ENCODE measurements around the gene KRT81.
"Not testable (repeated sequence)": the region's sequence is repeated elsewhere in the genome, so short reads cannot be mapped to it uniquely, and the experiment has no call there.

KRT81 gene

DNA sequence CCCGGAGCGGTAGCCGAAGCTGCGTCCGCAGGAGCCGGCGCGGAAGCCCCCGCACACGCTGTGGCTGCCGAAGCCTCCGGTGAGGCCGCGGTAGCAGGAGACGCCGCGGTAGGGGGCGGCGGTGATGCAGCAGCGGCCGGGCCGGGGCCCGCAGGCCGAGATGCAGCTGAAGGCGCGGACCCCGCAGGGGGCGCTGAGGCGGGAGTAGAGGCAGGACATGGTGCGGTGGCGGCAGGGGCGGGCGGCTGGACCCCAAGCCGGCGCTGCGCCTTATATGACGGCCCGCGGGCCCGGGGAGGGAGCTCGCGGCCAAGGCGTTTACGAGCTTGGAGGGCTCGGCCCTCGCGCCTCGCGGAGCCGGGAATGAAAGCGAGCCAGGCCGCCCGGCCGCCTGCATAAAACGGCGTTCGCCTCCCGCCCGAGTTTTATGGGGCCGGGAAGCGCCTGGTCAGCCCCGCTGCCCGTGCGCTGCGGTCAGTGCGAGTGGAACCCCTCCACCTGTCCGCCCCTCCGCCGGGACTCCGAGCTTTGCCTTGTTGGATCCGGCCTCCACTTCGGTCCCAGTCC lies 32.9 kb downstream of the KRT81 start:
- Histone ChIP-seq H3K27ac (ENCODE audit: low read depth, low read length) (no peak overlapping the region), H2AFZ (ENCODE audit: insufficient read depth, low read length, poor library complexity) (no peak overlapping the region), H3K79me1 (ENCODE audit: low read length) (no peaks in the 10 kb centered on the region), H3K18ac (ENCODE audit: low read length) (no peak overlapping the region), H4K8ac (ENCODE audit: low read depth, low read length) (no peak overlapping the region), H3K27me3 (ENCODE audit: insufficient read depth, low read length) (peaks cover 16% of the 10 kb centered on the region), H3K79me2 (ENCODE audit: control insufficient read depth, insufficient read depth, low read length, poor library complexity) (no peaks in the 10 kb centered on the region), H2BK120ac (ENCODE audit: insufficient read depth, low read length, poor library complexity) (no peak overlapping the region), H3K23ac (ENCODE audit: low read length) (no peak overlapping the region), H3K14ac (ENCODE audit: low read length) (no peak overlapping the region), H3K36me3 (ENCODE audit: control insufficient read depth in 1 of 2, insufficient read depth in 2 of 2, low read length in 2 of 2) (no peaks in the 10 kb centered on the region), H3K4me2 (ENCODE audit: low read length) (peak overlapping the region; percentile 37), H3K4ac (ENCODE audit: low read depth, low read length) (no peak overlapping the region), H2AK5ac (ENCODE audit: low read length) (no peak overlapping the region), H3K9ac (ENCODE audit: low read length) (no peak overlapping the region), H2BK12ac (ENCODE audit: low read length) (no peak overlapping the region), H4K91ac (ENCODE audit: low read depth, low read length) (no peak overlapping the region), H3K4me3 (ENCODE audit: low read depth, low read length) (no peak overlapping the region), H3K4me1 (ENCODE audit: control insufficient read depth in 1 of 2, insufficient read depth in 2 of 2, low read length in 2 of 2) (no peaks in the 10 kb centered on the region), H2BK5ac (ENCODE audit: low read depth, low read length, poor library complexity) (no peak overlapping the region), H3K9me3 (ENCODE audit: insufficient read depth, low read depth, low read length) (peaks cover 22% of the 10 kb centered on the region), H4K12ac (ENCODE audit: low read depth, low read length) (no peak overlapping the region)
- no CpG with 5 or more reads among the region's 72 CpGs for WGBS (ENCODE audit: extremely low coverage, insufficient coverage, insufficient read length)
- DNase-seq: peak in 1 of 2 donors; percentile 50

DNA sequence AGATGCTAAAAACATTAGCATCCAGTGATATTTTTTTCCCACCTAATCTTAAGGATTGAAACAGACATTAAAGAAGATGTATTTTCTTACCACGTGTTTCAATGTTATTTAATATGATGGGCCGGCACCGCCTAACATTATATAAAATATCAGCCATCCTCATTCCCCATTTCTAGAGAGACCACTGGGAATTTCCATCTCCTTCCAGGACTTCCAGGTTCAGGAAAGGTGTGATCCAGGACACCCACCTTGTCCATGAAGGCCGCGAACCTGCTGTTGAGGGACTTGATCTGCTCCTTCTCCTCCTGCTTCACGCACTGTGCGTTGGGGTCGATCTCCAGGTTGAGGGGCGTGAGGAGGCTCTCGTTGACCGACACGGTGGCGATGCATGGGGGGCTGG lies 33.4 kb downstream of the KRT81 start:
- H3K9me3 ChIP-seq (ENCODE audit: insufficient read depth, low read depth, low read length): peaks cover 20% of the 10 kb centered on the region
- not testable (repeated sequence) for H3K4me3 ChIP-seq (ENCODE audit: low read depth, low read length); H3K23ac ChIP-seq (ENCODE audit: low read length); H3K36me3 ChIP-seq (ENCODE audit: control insufficient read depth in 1 of 2, insufficient read depth in 2 of 2, low read length in 2 of 2); H2AK5ac ChIP-seq (ENCODE audit: low read length); H3K27ac ChIP-seq (ENCODE audit: low read depth, low read length); H4K91ac ChIP-seq (ENCODE audit: low read depth, low read length); H2AFZ ChIP-seq (ENCODE audit: insufficient read depth, low read length, poor library complexity); H3K4ac ChIP-seq (ENCODE audit: low read depth, low read length); H2BK5ac ChIP-seq (ENCODE audit: low read depth, low read length, poor library complexity); H3K79me1 ChIP-seq (ENCODE audit: low read length); H3K9ac ChIP-seq (ENCODE audit: low read length); H3K14ac ChIP-seq (ENCODE audit: low read length); H4K12ac ChIP-seq (ENCODE audit: low read depth, low read length); H3K18ac ChIP-seq (ENCODE audit: low read length); H3K4me1 ChIP-seq (ENCODE audit: control insufficient read depth in 1 of 2, insufficient read depth in 2 of 2, low read length in 2 of 2); H2BK120ac ChIP-seq (ENCODE audit: insufficient read depth, low read length, poor library complexity); H2BK12ac ChIP-seq (ENCODE audit: low read length); H4K8ac ChIP-seq (ENCODE audit: low read depth, low read length); H3K4me2 ChIP-seq (ENCODE audit: low read length); H3K79me2 ChIP-seq (ENCODE audit: control insufficient read depth, insufficient read depth, low read length, poor library complexity)
- WGBS (ENCODE audit: extremely low coverage, insufficient coverage, insufficient read length): no CpG with 5 or more reads among the region's 13 CpGs
- DNase-seq: peak in 1 of 2 donors; percentile 36
- peaks cover 16% of the 10 kb centered on the region for H3K27me3 ChIP-seq (ENCODE audit: insufficient read depth, low read length)

DNA sequence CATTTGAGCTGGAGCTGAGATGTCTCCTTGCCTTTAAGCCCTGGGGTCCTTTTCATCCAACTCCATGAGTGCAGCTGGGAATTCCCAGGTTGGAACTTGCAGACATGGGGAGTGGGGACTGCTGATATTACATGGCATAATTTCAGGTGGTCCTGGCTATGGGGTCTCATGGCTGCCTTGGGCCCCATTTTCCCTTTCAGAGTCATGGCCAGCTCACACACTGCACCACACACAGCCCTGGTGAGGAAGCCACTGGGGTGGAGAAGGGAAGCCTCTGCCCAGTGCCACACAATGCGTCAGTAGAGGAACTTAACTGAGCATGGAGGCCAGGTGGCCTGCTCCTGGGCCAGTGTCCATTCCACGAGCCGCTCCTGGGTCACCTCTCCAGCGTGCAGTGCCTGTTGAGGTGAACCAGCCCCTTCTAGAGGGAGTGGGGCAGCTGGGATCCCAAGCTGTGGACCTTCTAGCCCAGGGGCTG lies 34.2 kb downstream of the KRT81 start:
- Histone ChIP-seq H4K91ac (ENCODE audit: low read depth, low read length) (no peak overlapping the region), H3K9me3 (ENCODE audit: insufficient read depth, low read depth, low read length) (peaks cover 16% of the 10 kb centered on the region), H3K27me3 (ENCODE audit: insufficient read depth, low read length) (peaks cover 16% of the 10 kb centered on the region), H3K14ac (ENCODE audit: low read length) (no peak overlapping the region), H3K79me1 (ENCODE audit: low read length) (no peaks in the 10 kb centered on the region), H3K4me3 (ENCODE audit: low read depth, low read length) (no peak overlapping the region), H3K4me2 (ENCODE audit: low read length) (no peak overlapping the region), H3K9ac (ENCODE audit: low read length) (no peak overlapping the region), H3K4ac (ENCODE audit: low read depth, low read length) (no peak overlapping the region), H2BK12ac (ENCODE audit: low read length) (no peak overlapping the region), H3K4me1 (ENCODE audit: control insufficient read depth in 1 of 2, insufficient read depth in 2 of 2, low read length in 2 of 2) (no peaks in the 10 kb centered on the region), H3K18ac (ENCODE audit: low read length) (no peak overlapping the region), H3K23ac (ENCODE audit: low read length) (no peak overlapping the region), H2AK5ac (ENCODE audit: low read length) (no peak overlapping the region), H2BK5ac (ENCODE audit: low read depth, low read length, poor library complexity) (no peak overlapping the region), H3K36me3 (ENCODE audit: control insufficient read depth in 1 of 2, insufficient read depth in 2 of 2, low read length in 2 of 2) (no peaks in the 10 kb centered on the region), H2BK120ac (ENCODE audit: insufficient read depth, low read length, poor library complexity) (no peak overlapping the region), H3K27ac (ENCODE audit: low read depth, low read length) (no peak overlapping the region), H3K79me2 (ENCODE audit: control insufficient read depth, insufficient read depth, low read length, poor library complexity) (no peaks in the 10 kb centered on the region), H4K8ac (ENCODE audit: low read depth, low read length) (no peak overlapping the region), H4K12ac (ENCODE audit: low read depth, low read length) (no peak overlapping the region), H2AFZ (ENCODE audit: insufficient read depth, low read length, poor library complexity) (no peak overlapping the region)
- no CpG with 5 or more reads among the region's 4 CpGs for WGBS (ENCODE audit: extremely low coverage, insufficient coverage, insufficient read length)
- peak in 1 of 2 donors; percentile 44 for DNase-seq

DNA sequence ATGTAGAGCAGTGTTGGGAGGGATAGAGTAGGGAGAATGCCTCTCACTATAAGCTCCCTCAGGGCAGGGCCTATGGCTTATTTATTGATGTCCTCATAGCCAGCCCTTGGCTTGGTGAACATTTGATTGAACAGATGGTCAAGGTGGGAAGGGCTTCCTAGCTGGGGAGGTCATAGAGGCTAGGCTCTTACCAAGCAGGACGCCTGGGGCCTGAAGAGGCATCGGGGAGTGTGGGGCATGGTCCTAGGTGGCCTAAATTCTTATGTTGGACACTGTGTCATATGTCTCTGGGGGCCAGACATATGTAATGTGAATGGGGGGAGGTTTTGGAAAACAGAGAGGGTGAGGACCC lies 34.8 kb downstream of the KRT81 start:
- Histone ChIP-seq H3K4me1 (ENCODE audit: control insufficient read depth in 1 of 2, insufficient read depth in 2 of 2, low read length in 2 of 2) (no peaks in the 10 kb centered on the region), H4K8ac (ENCODE audit: low read depth, low read length) (no peak overlapping the region), H3K23ac (ENCODE audit: low read length) (no peak overlapping the region), H3K27ac (ENCODE audit: low read depth, low read length) (no peak overlapping the region), H3K27me3 (ENCODE audit: insufficient read depth, low read length) (peaks cover 16% of the 10 kb centered on the region), H3K79me2 (ENCODE audit: control insufficient read depth, insufficient read depth, low read length, poor library complexity) (no peaks in the 10 kb centered on the region), H2BK5ac (ENCODE audit: low read depth, low read length, poor library complexity) (no peak overlapping the region), H4K91ac (ENCODE audit: low read depth, low read length) (no peak overlapping the region), H3K4me3 (ENCODE audit: low read depth, low read length) (no peak overlapping the region), H3K9me3 (ENCODE audit: insufficient read depth, low read depth, low read length) (peaks cover 14% of the 10 kb centered on the region), H3K79me1 (ENCODE audit: low read length) (no peaks in the 10 kb centered on the region), H3K9ac (ENCODE audit: low read length) (no peak overlapping the region), H2AK5ac (ENCODE audit: low read length) (no peak overlapping the region), H3K4me2 (ENCODE audit: low read length) (no peak overlapping the region), H4K12ac (ENCODE audit: low read depth, low read length) (no peak overlapping the region), H2BK120ac (ENCODE audit: insufficient read depth, low read length, poor library complexity) (no peak overlapping the region), H3K4ac (ENCODE audit: low read depth, low read length) (no peak overlapping the region), H3K14ac (ENCODE audit: low read length) (no peak overlapping the region), H3K18ac (ENCODE audit: low read length) (no peak overlapping the region), H3K36me3 (ENCODE audit: control insufficient read depth in 1 of 2, insufficient read depth in 2 of 2, low read length in 2 of 2) (no peaks in the 10 kb centered on the region), H2BK12ac (ENCODE audit: low read length) (no peak overlapping the region), H2AFZ (ENCODE audit: insufficient read depth, low read length, poor library complexity) (no peak overlapping the region)
- WGBS (ENCODE audit: extremely low coverage, insufficient coverage, insufficient read length): no CpG with 5 or more reads among the region's 2 CpGs
- no peak for DNase-seq
